ENCODE measurements around the gene FAM50A. TPM values are rescaled to one million over a fixed set of nuclear protein-coding genes. Genes with fewer than 3 reads are reported as not detected.

FAM50A gene
- total RNA-seq, 2 donors from 2014 or later, result 52.8 to 63.4 TPM

DNA sequence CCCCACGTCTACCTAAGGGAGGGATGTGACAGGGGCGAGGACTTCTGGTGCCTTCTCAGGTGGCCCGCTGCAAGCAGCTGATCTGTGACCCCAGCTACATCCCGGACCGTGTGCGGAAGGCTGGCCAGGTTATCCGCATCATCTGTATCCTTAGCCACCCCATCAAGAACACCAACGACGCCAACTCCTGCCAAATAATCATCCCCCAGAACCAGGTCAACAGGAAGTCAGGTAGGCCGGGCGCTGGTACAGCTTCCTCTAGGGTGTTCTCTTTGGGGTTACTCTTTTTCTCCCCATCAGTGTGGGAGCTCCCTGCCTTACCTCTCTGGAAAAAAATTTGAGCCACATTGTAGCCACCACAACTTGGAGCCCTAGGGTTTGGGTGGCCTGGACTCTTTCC lies 2.4 kb upstream of the FAM50A start:
- ATAC-seq (ENCODE audit: insufficient number of reproducible peaks, low FRiP score, low read depth) (no peak), DNase-seq (ENCODE audit: low spot score) (no peak)
- Histone ChIP-seq H3K27ac (no peak overlapping the region), H3K36me3 (no peaks in the 10 kb centered on the region), H3K27me3 (replicated peaks; ENCODE audit: insufficient read depth) (no peaks in the 10 kb centered on the region), H3K4me1 (ENCODE audit: control insufficient read depth in 1 of 2, low read depth in 2 of 2) (peaks cover 6 to 35% of the 10 kb centered on the region in 2 donors), H3K9me3 (no peaks in the 10 kb centered on the region), H3K4me3 (no peak overlapping the region)
- TF ChIP-seq, protein P1, sequence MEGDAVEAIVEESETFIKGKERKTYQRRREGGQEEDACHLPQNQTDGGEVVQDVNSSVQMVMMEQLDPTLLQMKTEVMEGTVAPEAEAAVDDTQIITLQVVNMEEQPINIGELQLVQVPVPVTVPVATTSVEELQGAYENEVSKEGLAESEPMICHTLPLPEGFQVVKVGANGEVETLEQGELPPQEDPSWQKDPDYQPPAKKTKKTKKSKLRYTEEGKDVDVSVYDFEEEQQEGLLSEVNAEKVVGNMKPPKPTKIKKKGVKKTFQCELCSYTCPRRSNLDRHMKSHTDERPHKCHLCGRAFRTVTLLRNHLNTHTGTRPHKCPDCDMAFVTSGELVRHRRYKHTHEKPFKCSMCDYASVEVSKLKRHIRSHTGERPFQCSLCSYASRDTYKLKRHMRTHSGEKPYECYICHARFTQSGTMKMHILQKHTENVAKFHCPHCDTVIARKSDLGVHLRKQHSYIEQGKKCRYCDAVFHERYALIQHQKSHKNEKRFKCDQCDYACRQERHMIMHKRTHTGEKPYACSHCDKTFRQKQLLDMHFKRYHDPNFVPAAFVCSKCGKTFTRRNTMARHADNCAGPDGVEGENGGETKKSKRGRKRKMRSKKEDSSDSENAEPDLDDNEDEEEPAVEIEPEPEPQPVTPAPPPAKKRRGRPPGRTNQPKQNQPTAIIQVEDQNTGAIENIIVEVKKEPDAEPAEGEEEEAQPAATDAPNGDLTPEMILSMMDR (IDR thresholded peaks at IDR 0.05), result no peak

DNA sequence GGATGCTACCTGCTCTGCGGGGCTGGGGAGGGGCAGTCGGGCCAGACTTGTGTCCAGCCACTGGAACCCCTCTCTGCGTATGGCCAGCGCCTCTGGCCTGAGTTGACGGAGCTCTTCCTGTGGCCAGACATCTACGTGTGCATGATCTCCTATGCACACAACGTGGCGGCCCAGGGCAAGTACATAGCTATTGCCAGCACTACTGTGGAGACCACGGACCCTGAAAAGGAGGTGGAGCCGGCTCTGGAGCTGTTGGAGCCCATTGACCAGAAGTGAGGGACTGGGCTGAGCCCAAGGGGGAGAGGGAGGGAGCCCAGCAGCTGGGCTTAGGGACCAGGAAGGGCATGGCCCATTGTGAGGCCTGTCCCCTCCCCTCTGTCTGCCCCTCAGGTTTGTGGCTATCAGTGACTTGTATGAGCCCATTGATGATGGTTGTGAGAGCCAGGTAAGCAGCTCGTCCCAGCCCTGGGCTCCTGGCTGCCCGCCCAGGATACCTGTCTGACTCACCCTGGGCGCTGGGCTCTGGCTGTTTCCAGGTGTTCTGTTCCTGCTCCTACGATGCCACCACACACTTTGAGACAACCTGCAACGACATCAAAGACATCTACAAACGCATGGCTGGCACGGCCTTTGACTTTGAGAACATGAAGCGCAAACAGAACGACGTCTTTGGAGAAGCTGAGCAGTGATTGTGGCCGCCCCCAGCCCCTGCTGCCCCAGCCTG lies 1.8 kb upstream of the FAM50A start:
- Histone ChIP-seq H3K27ac (no peak overlapping the region), H3K9me3 (no peaks in the 10 kb centered on the region), H3K4me1 (ENCODE audit: control insufficient read depth in 1 of 2, low read depth in 2 of 2) (peaks cover 6 to 35% of the 10 kb centered on the region in 2 donors), H3K36me3 (no peaks in the 10 kb centered on the region), H3K4me3 (no peak overlapping the region), H3K27me3 (replicated peaks; ENCODE audit: insufficient read depth) (no peaks in the 10 kb centered on the region)
- ATAC-seq (ENCODE audit: insufficient number of reproducible peaks, low FRiP score, low read depth) (no peak), DNase-seq (ENCODE audit: low spot score) (no peak)
- TF ChIP-seq, protein P1 (IDR thresholded peaks at IDR 0.05), result no peak

DNA sequence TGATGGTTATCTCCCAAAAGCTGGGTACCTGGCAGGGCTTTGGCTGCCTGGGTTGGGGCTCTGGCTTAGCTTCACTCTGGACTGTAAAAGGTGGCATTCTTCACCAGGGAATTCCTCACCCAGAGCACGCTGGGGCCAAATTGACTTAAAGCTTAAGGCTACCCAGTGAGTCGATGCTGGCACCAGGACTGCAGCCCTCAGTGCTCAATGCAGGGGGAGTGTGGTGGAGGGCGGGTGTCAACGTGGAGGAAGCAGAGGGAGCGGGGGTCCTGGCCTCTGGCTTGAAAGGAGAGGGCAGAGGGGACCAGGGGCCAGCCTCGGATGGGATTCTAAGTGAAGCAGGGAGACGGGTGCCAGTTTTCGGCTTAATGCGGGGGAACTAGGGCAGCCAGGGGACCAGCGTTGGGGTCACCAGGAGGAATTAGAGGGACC lies 446 bp upstream of the FAM50A start:
- Histone ChIP-seq H3K4me1 (ENCODE audit: control insufficient read depth in 1 of 2, low read depth in 2 of 2) (peaks cover 6 to 30% of the 10 kb centered on the region in 2 donors), H3K9me3 (no peaks in the 10 kb centered on the region), H3K36me3 (peaks cover 3% of the 10 kb centered on the region), H3K27ac (peak overlapping the region; percentile 66 to 77), H3K27me3 (replicated peaks; ENCODE audit: insufficient read depth) (no peaks in the 10 kb centered on the region), H3K4me3 (peak overlapping the region; percentile 70)
- no peak for ATAC-seq (ENCODE audit: insufficient number of reproducible peaks, low FRiP score, low read depth)
- TF ChIP-seq, protein P1 (IDR thresholded peaks at IDR 0.05), result no peak
- no peak for DNase-seq (ENCODE audit: low spot score)

DNA sequence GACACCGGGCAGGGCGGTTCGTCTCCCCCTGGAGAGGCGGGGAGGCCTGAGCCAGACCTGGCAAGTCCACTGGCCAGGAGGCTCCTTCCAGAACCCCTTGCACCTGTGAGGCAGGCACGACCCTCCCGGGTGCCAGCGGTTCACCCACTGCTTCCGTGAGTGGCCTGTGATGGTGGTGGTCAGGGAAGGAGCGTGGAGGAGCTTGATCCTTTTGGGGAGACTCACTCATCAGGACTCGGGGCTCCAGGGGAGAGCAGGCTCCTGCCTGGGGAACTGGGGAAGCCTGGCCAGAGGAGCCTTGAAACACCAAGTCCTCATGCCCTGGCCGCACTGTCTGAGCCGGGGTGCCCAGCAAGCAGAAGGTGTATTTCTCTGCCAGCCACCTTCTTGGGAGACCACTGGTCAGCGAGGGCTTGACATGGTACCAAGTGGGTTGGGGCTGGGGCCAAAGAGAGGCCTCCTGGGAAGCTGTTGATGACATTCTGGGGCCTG lies 860 bp downstream of the FAM50A start:
- ATAC-seq (ENCODE audit: insufficient number of reproducible peaks, low FRiP score, low read depth) (no peak), DNase-seq (ENCODE audit: low spot score) (no peak)
- no peaks in the 10 kb centered on the region for H3K9me3 ChIP-seq
- H3K4me3 ChIP-seq, result peak overlapping the region; percentile 78
- peaks cover 10% of the 10 kb centered on the region for H3K36me3 ChIP-seq
- peak overlapping the region; percentile 38 to 71 for H3K27ac ChIP-seq
- H3K4me1 ChIP-seq (ENCODE audit: control insufficient read depth in 1 of 2, low read depth in 2 of 2), result peaks cover 6 to 22% of the 10 kb centered on the region in 2 donors
- TF ChIP-seq, protein P1 (IDR thresholded peaks at IDR 0.05), result no peak
- H3K27me3 ChIP-seq (replicated peaks; ENCODE audit: insufficient read depth), result no peaks in the 10 kb centered on the region

DNA sequence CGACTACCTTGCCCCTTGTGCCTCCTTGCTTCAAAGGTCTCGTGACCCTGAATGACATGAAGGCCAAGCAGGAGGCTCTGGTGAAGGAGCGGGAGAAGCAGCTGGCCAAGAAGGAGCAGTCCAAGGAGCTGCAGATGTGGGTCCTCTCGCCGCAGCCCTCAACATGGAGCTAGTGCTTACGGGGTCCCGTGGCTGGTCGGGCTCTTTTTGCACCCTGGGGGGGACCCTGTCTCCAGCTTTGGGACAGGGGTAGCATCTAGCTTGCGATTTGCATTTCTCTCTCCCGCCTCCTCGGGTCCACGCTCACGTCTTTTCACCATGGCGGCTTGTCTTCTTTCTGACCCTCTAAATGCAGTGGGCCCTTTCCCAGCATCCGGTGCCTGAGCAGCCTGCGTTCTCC lies 1.8 kb downstream of the FAM50A start:
- Histone ChIP-seq H3K4me1 (ENCODE audit: control insufficient read depth in 1 of 2, low read depth in 2 of 2) (peaks cover 6 to 22% of the 10 kb centered on the region in 2 donors), H3K9me3 (no peaks in the 10 kb centered on the region), H3K36me3 (peaks cover 18% of the 10 kb centered on the region), H3K4me3 (no peak overlapping the region), H3K27ac (no peak overlapping the region), H3K27me3 (replicated peaks; ENCODE audit: insufficient read depth) (no peaks in the 10 kb centered on the region)
- DNase-seq (ENCODE audit: low spot score) (no peak), ATAC-seq (ENCODE audit: insufficient number of reproducible peaks, low FRiP score, low read depth) (no peak)
- TF ChIP-seq, protein P1 (IDR thresholded peaks at IDR 0.05), result no peak

All from thoracic aorta (tissue), 2 donors.